Measurements from ENCODE around the gene EIF4B.
"Not testable (repeated sequence)": the region's sequence is repeated elsewhere in the genome, so short reads cannot be mapped to it uniquely, and the experiment has no call there.

The EIF4B gene

GRCh38 chr12:52990206-52990605 lies 16.1 kb upstream of the EIF4B start:
- no CpG with 5 or more reads among the region's 4 CpGs for WGBS (ENCODE audit: extremely low coverage, insufficient coverage, low lambda C conversion rate)
- no peak overlapping the region for H3K4ac ChIP-seq (ENCODE audit: low read depth, low read length)
- H3K79me1 ChIP-seq (ENCODE audit: low read length): no peaks in the 10 kb centered on the region
- H3K79me2 ChIP-seq (ENCODE audit: control insufficient read depth, insufficient read depth, low read length): no peaks in the 10 kb centered on the region
- H3K4me2 ChIP-seq (ENCODE audit: low read length): no peak overlapping the region
- peak overlapping the region; percentile 9 for H2AK5ac ChIP-seq (ENCODE audit: low read length)
- no peak overlapping the region for H3K4me3 ChIP-seq (ENCODE audit: low read length)
- no peak overlapping the region for H3K56ac ChIP-seq (ENCODE audit: low read length)
- no peaks in the 10 kb centered on the region for H3K36me3 ChIP-seq (ENCODE audit: control insufficient read depth, insufficient read depth, low read length)
- H3K23ac ChIP-seq (ENCODE audit: low read length): no peak overlapping the region
- H3K18ac ChIP-seq (ENCODE audit: low read length): no peak overlapping the region
- peaks cover 2% of the 10 kb centered on the region for H3K4me1 ChIP-seq (ENCODE audit: control insufficient read depth, low read depth, low read length)
- H2BK5ac ChIP-seq (ENCODE audit: low read length): no peak overlapping the region
- no peak overlapping the region for H4K8ac ChIP-seq (ENCODE audit: low read depth, low read length)
- H3K27ac ChIP-seq (ENCODE audit: low read depth, low read length): no peak overlapping the region
- no peak overlapping the region for H2BK15ac ChIP-seq (replicated peaks; ENCODE audit: low read depth)
- H3K27me3 ChIP-seq (ENCODE audit: insufficient read depth, low read length, poor library complexity): no peaks in the 10 kb centered on the region
- no peak overlapping the region for H3K9ac ChIP-seq (ENCODE audit: low read length)
- DNase-seq: no peak
- no peak overlapping the region for H4K5ac ChIP-seq (ENCODE audit: low read length)
- H2BK120ac ChIP-seq (ENCODE audit: low read depth, low read length): no peak overlapping the region

DNA sequence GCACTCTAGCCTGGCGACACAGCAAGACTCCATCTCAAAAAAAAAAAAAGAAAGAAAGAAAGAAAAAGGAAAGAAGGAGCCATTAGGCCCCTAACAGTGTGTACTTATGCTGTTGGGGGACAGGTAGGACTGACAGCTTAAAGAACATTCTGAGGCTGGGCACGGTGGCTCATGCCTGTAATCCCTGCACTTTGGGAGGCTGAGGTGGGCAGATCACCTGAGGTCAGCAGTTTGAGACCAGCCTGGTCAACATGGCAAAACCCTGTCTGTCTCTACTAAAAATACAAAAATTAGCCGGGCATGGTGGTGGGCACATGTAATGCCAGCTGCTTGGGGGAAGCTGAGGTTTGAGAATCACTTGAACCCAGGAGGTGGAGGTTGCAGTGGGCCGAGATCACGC lies 14.0 kb upstream of the EIF4B start:
- H3K79me2 ChIP-seq (ENCODE audit: control insufficient read depth, insufficient read depth, low read length); H3K27me3 ChIP-seq (ENCODE audit: insufficient read depth, low read length, poor library complexity); H3K36me3 ChIP-seq (ENCODE audit: control insufficient read depth, insufficient read depth, low read length); H3K23ac ChIP-seq (ENCODE audit: low read length); H2AK5ac ChIP-seq (ENCODE audit: low read length); H3K56ac ChIP-seq (ENCODE audit: low read length); H3K4me3 ChIP-seq (ENCODE audit: low read length); DNase-seq; H3K4me1 ChIP-seq (ENCODE audit: control insufficient read depth, low read depth, low read length); H3K9ac ChIP-seq (ENCODE audit: low read length); H2BK120ac ChIP-seq (ENCODE audit: low read depth, low read length); H4K8ac ChIP-seq (ENCODE audit: low read depth, low read length); H2BK5ac ChIP-seq (ENCODE audit: low read length); H2BK15ac ChIP-seq (replicated peaks; ENCODE audit: low read depth); H3K4ac ChIP-seq (ENCODE audit: low read depth, low read length); H4K5ac ChIP-seq (ENCODE audit: low read length); H3K18ac ChIP-seq (ENCODE audit: low read length); H3K4me2 ChIP-seq (ENCODE audit: low read length); H3K79me1 ChIP-seq (ENCODE audit: low read length): not testable (repeated sequence)
- WGBS (ENCODE audit: extremely low coverage, insufficient coverage, low lambda C conversion rate): no CpG with 5 or more reads among the region's 5 CpGs
- H3K27ac ChIP-seq (ENCODE audit: low read depth, low read length): peak overlapping the region; percentile 70

GRCh38 chr12:52992699-52993557 lies 13.3 kb upstream of the EIF4B start:
- Histone ChIP-seq H2BK120ac (ENCODE audit: low read depth, low read length) (no peak overlapping the region), H3K4me1 (ENCODE audit: control insufficient read depth, low read depth, low read length) (peaks cover 2% of the 10 kb centered on the region), H4K5ac (ENCODE audit: low read length) (no peak overlapping the region), H3K4me2 (ENCODE audit: low read length) (no peak overlapping the region), H2BK15ac (replicated peaks; ENCODE audit: low read depth) (no peak overlapping the region), H3K27me3 (ENCODE audit: insufficient read depth, low read length, poor library complexity) (no peaks in the 10 kb centered on the region), H3K18ac (ENCODE audit: low read length) (no peak overlapping the region), H3K4ac (ENCODE audit: low read depth, low read length) (no peak overlapping the region), H3K56ac (ENCODE audit: low read length) (no peak overlapping the region), H3K79me1 (ENCODE audit: low read length) (no peaks in the 10 kb centered on the region), H3K9ac (ENCODE audit: low read length) (no peak overlapping the region), H4K8ac (ENCODE audit: low read depth, low read length) (no peak overlapping the region), H3K23ac (ENCODE audit: low read length) (no peak overlapping the region), H3K4me3 (ENCODE audit: low read length) (no peak overlapping the region), H3K27ac (ENCODE audit: low read depth, low read length) (peak overlapping the region; percentile 51), H3K79me2 (ENCODE audit: control insufficient read depth, insufficient read depth, low read length) (no peaks in the 10 kb centered on the region), H3K36me3 (ENCODE audit: control insufficient read depth, insufficient read depth, low read length) (no peaks in the 10 kb centered on the region), H2AK5ac (ENCODE audit: low read length) (no peak overlapping the region), H2BK5ac (ENCODE audit: low read length) (no peak overlapping the region)
- DNase-seq: peak; percentile 62
- WGBS (ENCODE audit: extremely low coverage, insufficient coverage, low lambda C conversion rate): no CpG with 5 or more reads among the region's 7 CpGs

DNA sequence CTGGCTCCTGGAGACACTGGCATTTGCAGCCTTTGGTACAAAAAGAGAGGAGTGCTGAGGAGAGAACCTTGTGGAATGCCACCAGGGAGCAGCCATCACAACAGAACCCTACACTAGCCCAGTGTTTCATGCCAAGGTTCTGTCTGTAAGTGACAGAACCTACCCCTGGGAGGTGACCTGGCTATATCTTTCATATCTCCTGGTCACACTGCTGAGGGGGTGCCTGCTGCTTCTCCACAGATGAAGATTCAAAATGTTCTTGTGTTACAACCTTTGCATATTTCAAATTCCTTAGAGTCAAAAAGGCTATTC lies 12.7 kb upstream of the EIF4B start:
- Histone ChIP-seq H4K5ac (ENCODE audit: low read length) (no peak overlapping the region), H3K9ac (ENCODE audit: low read length) (no peak overlapping the region), H2BK5ac (ENCODE audit: low read length) (no peak overlapping the region), H3K4me2 (ENCODE audit: low read length) (no peak overlapping the region), H3K4ac (ENCODE audit: low read depth, low read length) (no peak overlapping the region), H3K79me1 (ENCODE audit: low read length) (no peaks in the 10 kb centered on the region), H3K36me3 (ENCODE audit: control insufficient read depth, insufficient read depth, low read length) (no peaks in the 10 kb centered on the region), H2BK15ac (replicated peaks; ENCODE audit: low read depth) (no peak overlapping the region), H3K27me3 (ENCODE audit: insufficient read depth, low read length, poor library complexity) (no peaks in the 10 kb centered on the region), H3K27ac (ENCODE audit: low read depth, low read length) (peak overlapping the region; percentile 51), H3K23ac (ENCODE audit: low read length) (no peak overlapping the region), H3K56ac (ENCODE audit: low read length) (no peak overlapping the region), H3K18ac (ENCODE audit: low read length) (no peak overlapping the region), H2BK120ac (ENCODE audit: low read depth, low read length) (no peak overlapping the region), H4K8ac (ENCODE audit: low read depth, low read length) (no peak overlapping the region), H3K4me3 (ENCODE audit: low read length) (no peak overlapping the region), H3K4me1 (ENCODE audit: control insufficient read depth, low read depth, low read length) (peaks cover 2% of the 10 kb centered on the region), H3K79me2 (ENCODE audit: control insufficient read depth, insufficient read depth, low read length) (no peaks in the 10 kb centered on the region), H2AK5ac (ENCODE audit: low read length) (no peak overlapping the region)
- DNase-seq: peak; percentile 43

GRCh38 chr12:53004178-53004577 lies 2.1 kb upstream of the EIF4B start:
- Histone ChIP-seq H2BK120ac (ENCODE audit: low read depth, low read length) (no peak overlapping the region), H3K4me3 (ENCODE audit: low read length) (no peak overlapping the region), H2BK5ac (ENCODE audit: low read length) (no peak overlapping the region), H3K56ac (ENCODE audit: low read length) (no peak overlapping the region), H2BK15ac (replicated peaks; ENCODE audit: low read depth) (no peak overlapping the region), H3K27me3 (ENCODE audit: insufficient read depth, low read length, poor library complexity) (no peaks in the 10 kb centered on the region), H3K23ac (ENCODE audit: low read length) (no peak overlapping the region), H3K4me1 (ENCODE audit: control insufficient read depth, low read depth, low read length) (peaks cover 9% of the 10 kb centered on the region), H3K4me2 (ENCODE audit: low read length) (peak overlapping the region; percentile 9), H3K36me3 (ENCODE audit: control insufficient read depth, insufficient read depth, low read length) (no peaks in the 10 kb centered on the region), H4K8ac (ENCODE audit: low read depth, low read length) (no peak overlapping the region), H3K9ac (ENCODE audit: low read length) (no peak overlapping the region), H3K79me2 (ENCODE audit: control insufficient read depth, insufficient read depth, low read length) (peaks cover 27% of the 10 kb centered on the region), H3K18ac (ENCODE audit: low read length) (no peak overlapping the region), H3K4ac (ENCODE audit: low read depth, low read length) (no peak overlapping the region), H2AK5ac (ENCODE audit: low read length) (no peak overlapping the region), H3K27ac (ENCODE audit: low read depth, low read length) (peak overlapping the region; percentile 34), H3K79me1 (ENCODE audit: low read length) (peaks cover 2% of the 10 kb centered on the region), H4K5ac (ENCODE audit: low read length) (no peak overlapping the region)
- DNase-seq: peak; percentile 90
- no CpG with 5 or more reads among the region's 5 CpGs for WGBS (ENCODE audit: extremely low coverage, insufficient coverage, low lambda C conversion rate)

- Histone ChIP-seq H3K27me3 (ENCODE audit: insufficient read depth, low read length, poor library complexity) (no peaks in the 10 kb centered on the region), H3K4me2 (ENCODE audit: low read length) (no peak overlapping the region), H3K56ac (ENCODE audit: low read length) (peak overlapping the region; percentile 8), H3K27ac (ENCODE audit: low read depth, low read length) (peak overlapping the region; percentile 34), H3K79me1 (ENCODE audit: low read length) (peaks cover 2% of the 10 kb centered on the region), H3K4me3 (ENCODE audit: low read length) (no peak overlapping the region), H3K23ac (ENCODE audit: low read length) (no peak overlapping the region), H3K4me1 (ENCODE audit: control insufficient read depth, low read depth, low read length) (peaks cover 9% of the 10 kb centered on the region), H3K79me2 (ENCODE audit: control insufficient read depth, insufficient read depth, low read length) (peaks cover 31% of the 10 kb centered on the region), H3K36me3 (ENCODE audit: control insufficient read depth, insufficient read depth, low read length) (no peaks in the 10 kb centered on the region), H2AK5ac (ENCODE audit: low read length) (no peak overlapping the region), H4K8ac (ENCODE audit: low read depth, low read length) (no peak overlapping the region), H3K9ac (ENCODE audit: low read length) (peak overlapping the region; percentile 3), H2BK5ac (ENCODE audit: low read length) (no peak overlapping the region), H3K4ac (ENCODE audit: low read depth, low read length) (no peak overlapping the region), H2BK120ac (ENCODE audit: low read depth, low read length) (no peak overlapping the region), H4K5ac (ENCODE audit: low read length) (no peak overlapping the region), H3K18ac (ENCODE audit: low read length) (no peak overlapping the region), H2BK15ac (replicated peaks; ENCODE audit: low read depth) (no peak overlapping the region)
- peak; percentile 78 for DNase-seq
- WGBS (ENCODE audit: extremely low coverage, insufficient coverage, low lambda C conversion rate): no CpG with 5 or more reads among the region's 2 CpGs
Observed at GRCh38 chr12:53004582-53004981, 1.7 kb upstream of the EIF4B start.
